SK-N-SH treated with all-trans-retinoic acid at 6 μM for 48 hours (cell line): ENCODE data around the gene ANKHD1.
A peak's percentile ranks its signal among the peaks of the same experiment; 100 is the strongest.

ENCODE experiments used
- ATAC-seq: fragments of 200-7000 bp; cut with Tn5 transposase; 3 replicates; pipeline ENCODE4 v1.9.1; 2020; ENCODE audit warnings: mild to moderate bottlenecking, moderate library complexity
- ARNTL ChIP-seq: fragments of 450-650 bp; formaldehyde crosslinking; IDR thresholded peaks from 2 replicates; pipeline ENCODE4 v1.5.0; 2020; ENCODE audit warnings: low read depth, mild to moderate bottlenecking, moderate library complexity, borderline replicate concordance
- BACH2 ChIP-seq: fragments of 250-450 bp; sonication (Bioruptor Pico); IDR thresholded peaks from 2 replicates; pipeline ENCODE4 v1.9.0; 2021; ENCODE audit warnings: mild to moderate bottlenecking, borderline replicate concordance
- CREB5 ChIP-seq: fragments of 250-450 bp; sonication (Bioruptor Pico); IDR thresholded peaks from 2 replicates; pipeline ENCODE4 v1.5.1; 2020; ENCODE audit warnings: low read depth, mild to moderate bottlenecking, moderate library complexity
- CSDC2 ChIP-seq: fragments of 250-450 bp; sonication (Bioruptor Pico); IDR thresholded peaks from 2 replicates; pipeline ENCODE4 v1.5.0; 2020; ENCODE audit warnings: mild to moderate bottlenecking, moderate library complexity
- CSRNP3 ChIP-seq: fragments of 250-450 bp; sonication (Bioruptor Pico); IDR thresholded peaks from 2 replicates; pipeline ENCODE4 v1.5.1; 2021; ENCODE audit warnings: mild to moderate bottlenecking, moderate library complexity
- ESRRG ChIP-seq: fragments of 250-450 bp; sonication (Bioruptor Pico); IDR thresholded peaks from 2 replicates; pipeline ENCODE4 v1.6.1; 2021; ENCODE audit warnings: mild to moderate bottlenecking
- GLIS3 ChIP-seq: fragments of 250-450 bp; sonication (Bioruptor Pico); IDR thresholded peaks from 2 replicates; pipeline ENCODE4 v1.5.0; 2020; ENCODE audit warnings: mild to moderate bottlenecking, moderate library complexity
- ISL1 ChIP-seq: fragments of 250-450 bp; sonication (Bioruptor Pico); IDR thresholded peaks from 2 replicates; pipeline ENCODE4 v2.1.2; 2022; ENCODE audit warnings: mild to moderate bottlenecking, moderate library complexity
- PATZ1 ChIP-seq: fragments of 250-450 bp; sonication (Bioruptor Pico); IDR thresholded peaks from 2 replicates; pipeline ENCODE4 v1.8.0; 2020; ENCODE audit warnings: mild to moderate bottlenecking, moderate library complexity, borderline replicate concordance
- POU6F1 ChIP-seq: fragments of 250-450 bp; sonication (Bioruptor Pico); IDR thresholded peaks from 2 replicates; pipeline ENCODE4 v1.8.0; 2021; ENCODE audit warnings: low read depth, mild to moderate bottlenecking, moderate library complexity, borderline replicate concordance
- PPARA ChIP-seq: fragments of 250-450 bp; sonication (Bioruptor Pico); IDR thresholded peaks from 2 replicates; pipeline ENCODE4 v1.5.0; 2020; ENCODE audit warnings: mild to moderate bottlenecking, borderline replicate concordance
- RARB ChIP-seq: fragments of 250-450 bp; sonication (Bioruptor Pico); IDR thresholded peaks from 2 replicates; pipeline ENCODE4 v1.8.0; 2021; ENCODE audit warnings: mild to moderate bottlenecking, moderate library complexity
- SNAI2 ChIP-seq: fragments of 250-450 bp; sonication (Bioruptor Pico); IDR thresholded peaks from 2 replicates; pipeline ENCODE4 v1.5.0; 2020; ENCODE audit warnings: mild to moderate bottlenecking, moderate library complexity
- TCF4 ChIP-seq: fragments of 250-450 bp; sonication (Bioruptor Pico); IDR thresholded peaks from 2 replicates; pipeline ENCODE4 v1.8.0; 2021; ENCODE audit warnings: mild to moderate bottlenecking, moderate library complexity, borderline replicate concordance
- TOX ChIP-seq: fragments of 250-450 bp; sonication (Bioruptor Pico); IDR thresholded peaks from 2 replicates; pipeline ENCODE4 v1.8.0; 2021; ENCODE audit warnings: mild to moderate bottlenecking, moderate library complexity, borderline replicate concordance
- TSHZ2 ChIP-seq: fragments of 250-450 bp; sonication (Bioruptor Pico); IDR thresholded peaks from 2 replicates; pipeline ENCODE4 v1.5.0; 2020; ENCODE audit warnings: mild to moderate bottlenecking, moderate library complexity
- ZC3H10 ChIP-seq: fragments of 250-450 bp; sonication (Bioruptor Pico); IDR thresholded peaks from 2 replicates; pipeline ENCODE4 v1.5.1; 2021; ENCODE audit warnings: mild to moderate bottlenecking, moderate library complexity
- ZFP3 ChIP-seq: fragments of 250-450 bp; sonication (Bioruptor Pico); IDR thresholded peaks from 2 replicates; pipeline ENCODE4 v1.5.0; 2020; ENCODE audit warnings: mild to moderate bottlenecking, moderate library complexity
- ZFP30 ChIP-seq: fragments of 450-650 bp; formaldehyde crosslinking; IDR thresholded peaks from 2 replicates; pipeline ENCODE4 v1.5.0; 2022; ENCODE audit warnings: mild to moderate bottlenecking, moderate library complexity
- ZNF565 ChIP-seq: fragments of 450-650 bp; formaldehyde crosslinking; conservative IDR thresholded peaks from 2 replicates; pipeline ENCODE4 v1.5.0; 2020; ENCODE audit warnings: low read depth, mild to moderate bottlenecking, moderate library complexity
- ZNF70 ChIP-seq: fragments of 450-650 bp; formaldehyde crosslinking; IDR thresholded peaks from 2 replicates; pipeline ENCODE4 v1.5.0; 2020; ENCODE audit warnings: mild to moderate bottlenecking, moderate library complexity
- ZNF8 ChIP-seq: fragments of 450-650 bp; formaldehyde crosslinking; IDR thresholded peaks from 2 replicates; pipeline ENCODE4 v1.5.0; 2020; ENCODE audit warnings: mild to moderate bottlenecking, moderate library complexity

Gene ANKHD1

GRCh38 chr5:140546851-140547507 lies 145.3 kb downstream of the ANKHD1 start (continued):
- TF ChIP-seq PATZ1 (CRISPR knock-in tag) (no peak), ESRRG (CRISPR knock-in tag) (no peak), RARB (CRISPR knock-in tag) (no peak), ZFP3 (no peak), TSHZ2 (CRISPR knock-in tag) (no peak), GLIS3 (CRISPR knock-in tag) (no peak), SNAI2 (no peak), ZNF70 (no peak), TOX (no peak), ZNF565 (CRISPR knock-in tag) (no peak)

- ATAC-seq = peak; percentile 92
- TF ChIP-seq CREB5 (CRISPR knock-in tag) = no peak
- no peak for TF ChIP-seq TCF4
- no peak for TF ChIP-seq PATZ1 (CRISPR knock-in tag)
- no peak for TF ChIP-seq GLIS3 (CRISPR knock-in tag)
- TF ChIP-seq ZFP30 (CRISPR knock-in tag) = no peak
- no peak for TF ChIP-seq ESRRG (CRISPR knock-in tag)
- TF ChIP-seq ZNF565 (CRISPR knock-in tag) = no peak
- TF ChIP-seq PPARA (CRISPR knock-in tag) = no peak
- TF ChIP-seq CSDC2 = no peak
- no peak for TF ChIP-seq POU6F1 (CRISPR knock-in tag)
- TF ChIP-seq RARB (CRISPR knock-in tag) = no peak
- TF ChIP-seq ZC3H10 (CRISPR knock-in tag) = no peak
- no peak for TF ChIP-seq BACH2 (CRISPR knock-in tag)
- no peak for TF ChIP-seq ISL1 (CRISPR knock-in tag)
- TF ChIP-seq ZNF8 (CRISPR knock-in tag) = no peak
- TF ChIP-seq SNAI2 = no peak
- TF ChIP-seq TOX = no peak
Observed at GRCh38 chr5:140547508-140548299, 146.1 kb downstream of the ANKHD1 start, which contains the start of gene EIF4EBP3. TSS of gene EIF4EBP3 (plus strand) at chr5:140547662. CDS start at chr5:140547738, 76 bp downstream.

- no peak for ATAC-seq
- TF ChIP-seq PPARA (CRISPR knock-in tag) = no peak
- no peak for TF ChIP-seq CSDC2
- TF ChIP-seq ZNF70 = no peak
- TF ChIP-seq RARB (CRISPR knock-in tag) = no peak
- TF ChIP-seq ARNTL (CRISPR knock-in tag) = no peak
- TF ChIP-seq PATZ1 (CRISPR knock-in tag) = no peak
- TF ChIP-seq TCF4 = no peak
- no peak for TF ChIP-seq CSRNP3
- TF ChIP-seq BACH2 (CRISPR knock-in tag) = no peak
- no peak for TF ChIP-seq ZC3H10 (CRISPR knock-in tag)
- TF ChIP-seq ESRRG (CRISPR knock-in tag) = no peak
Observed at GRCh38 chr5:140548300-140548688, 146.7 kb downstream of the ANKHD1 start.
